IMR-90 (cell line): ENCODE results near the gene PDLIM5. TPM values are rescaled to one million over a fixed set of nuclear protein-coding genes. Genes with fewer than 3 reads are reported as not detected.

Experiments used
- ATAC-seq: fragments of 200-7000 bp; cut with Tn5 transposase; 2 replicates; pipeline ENCODE4 v1.9.1; 2020; ENCODE audit warnings: low read depth, mild to moderate bottlenecking, moderate library complexity
- BruUV-seq: library from RNA; stranded (reverse); fragments of 400-500 nt; replicated peaks from 2 replicates; lab custom pipeline; 2021; lab: Mats Ljungman, UMichigan
- CTCF ChIA-PET: fragments of 300-600 bp; formaldehyde crosslinking; extraction: SDS; loops from one replicate; lab custom pipeline; 2021; ENCODE audit warnings: antibody characterized with exemption; lab: Yijun Ruan, JAX
- POLR2A ChIA-PET: fragments of 300-600 bp; sonication (Branson Sonifier 250); formaldehyde crosslinking; loops from one replicate; lab custom pipeline; 2022; ENCODE audit warnings: antibody characterized with exemption; ENCODE audit not compliant: unreplicated experiment; lab: Charles Lee
- DNase-seq: peaks from one replicate; pipeline ENCODE4 v3.0.0; 2013
- H2AFZ ChIP-seq: replicated peaks from 2 replicates; pipeline ENCODE3; 2013; ENCODE audit warnings: low read length, mild to moderate bottlenecking; ENCODE audit not compliant: poor library complexity
- H2AK5ac ChIP-seq: 2 replicates; pipeline ENCODE4 v1.6.1; 2013; ENCODE audit warnings: low read depth, low read length, inconsistent platforms
- H2AK9ac ChIP-seq: replicated peaks from 2 replicates; pipeline ENCODE3; 2013; ENCODE audit warnings: mild to moderate bottlenecking, low read depth, low read length, moderate library complexity; ENCODE audit not compliant: poor library complexity
- H2BK120ac ChIP-seq: 2 replicates; pipeline ENCODE4 v1.6.1; 2013; ENCODE audit warnings: low read depth, low read length, inconsistent platforms
- H2BK15ac ChIP-seq: 3 replicates; pipeline ENCODE4 v1.6.1; 2013; ENCODE audit warnings: low read depth, low read length, inconsistent platforms
- H2BK20ac ChIP-seq: 2 replicates; pipeline ENCODE4 v1.6.1; 2013; ENCODE audit warnings: low read depth, mild to moderate bottlenecking, inconsistent platforms, low read length, moderate library complexity
- H2BK5ac ChIP-seq: 2 replicates; pipeline ENCODE4 v1.6.1; 2013; ENCODE audit warnings: mild to moderate bottlenecking, low read depth, low read length, inconsistent platforms; ENCODE audit not compliant: poor library complexity, severe bottlenecking
- H3K14ac ChIP-seq: replicated peaks from 2 replicates; pipeline ENCODE4 v1.6.1; 2013; ENCODE audit warnings: low read depth, low read length, inconsistent platforms
- H3K18ac ChIP-seq: 2 replicates; pipeline ENCODE4 v1.6.1; 2013; ENCODE audit warnings: low read depth, low read length, control low read depth
- H3K23ac ChIP-seq: 2 replicates; pipeline ENCODE4 v1.6.1; 2013; ENCODE audit warnings: low read depth, low read length, inconsistent platforms
- H3K27ac ChIP-seq: 2 replicates; pipeline ENCODE4 v1.5.1; 2013; ENCODE audit warnings: mild to moderate bottlenecking, control low read depth, low read length; ENCODE audit not compliant: insufficient read depth
- H3K27me3 ChIP-seq: 2 replicates; pipeline ENCODE4 v1.6.1; 2013; ENCODE audit warnings: low read length; ENCODE audit not compliant: control insufficient read depth, insufficient read depth
- H3K36me3 ChIP-seq: 2 replicates; pipeline ENCODE4 v1.6.1; 2013; ENCODE audit warnings: low read length, mixed read lengths; ENCODE audit not compliant: control insufficient read depth, insufficient read depth
- H3K4ac ChIP-seq: 2 replicates; pipeline ENCODE4 v1.6.1; 2013; ENCODE audit warnings: low read depth, low read length, inconsistent platforms
- H3K4me1 ChIP-seq: 2 replicates; pipeline ENCODE4 v1.6.1; 2013; ENCODE audit warnings: low read length, mixed read lengths; ENCODE audit not compliant: control insufficient read depth, insufficient read depth
- H3K4me2 ChIP-seq: 2 replicates; pipeline ENCODE4 v1.6.1; 2013; ENCODE audit warnings: low read depth, mild to moderate bottlenecking, control low read depth, low read length, moderate library complexity
- H3K4me3 ChIP-seq: 2 replicates; pipeline ENCODE4 v1.5.1; 2013; ENCODE audit warnings: low read depth, mild to moderate bottlenecking, control low read depth, low read length, moderate library complexity; ENCODE audit not compliant: insufficient read depth
- H3K56ac ChIP-seq: 2 replicates; pipeline ENCODE4 v1.6.1; 2013; ENCODE audit warnings: low read length, inconsistent platforms; ENCODE audit not compliant: insufficient read depth; ENCODE audit errors: extremely low read depth
- H3K79me1 ChIP-seq, 2 experiments: 2 replicates each; pipeline ENCODE4 v1.6.1; 2013; ENCODE audit warnings: low read length in 2 of 2, inconsistent platforms in 1 of 2, low read depth in 1 of 2
- H3K9ac ChIP-seq: 2 replicates; pipeline ENCODE4 v1.6.1; 2013; ENCODE audit warnings: low read depth, low read length, control low read depth
- H3K9me1 ChIP-seq: 2 replicates; pipeline ENCODE4 v1.6.1; 2013; ENCODE audit warnings: low read length, inconsistent platforms; ENCODE audit not compliant: insufficient read depth
- H3K9me3 ChIP-seq: 2 replicates; pipeline ENCODE4 v1.6.1; 2013; ENCODE audit warnings: low read length; ENCODE audit not compliant: control insufficient read depth, insufficient read depth
- H4K20me1 ChIP-seq: 2 replicates; pipeline ENCODE4 v1.6.1; 2013; ENCODE audit warnings: low read length, inconsistent platforms; ENCODE audit not compliant: insufficient read depth
- H4K5ac ChIP-seq: 2 replicates; pipeline ENCODE4 v1.6.1; 2013; ENCODE audit warnings: mild to moderate bottlenecking, low read depth, low read length, control low read depth
- H4K8ac ChIP-seq, 2 experiments: 2 replicates each; pipeline ENCODE4 v1.6.1; 2013; ENCODE audit warnings: low read depth in 2 of 2, low read length in 2 of 2, control low read depth in 1 of 2, inconsistent platforms in 1 of 2
- H4K91ac ChIP-seq: 2 replicates; pipeline ENCODE4 v1.6.1; 2013; ENCODE audit warnings: low read depth, low read length, inconsistent platforms; ENCODE audit not compliant: insufficient read depth
- BHLHE40 ChIP-seq: fragments of 150-350 bp; IDR thresholded peaks from 2 replicates; pipeline ENCODE4 v1.6.1; 2016; ENCODE audit warnings: mild to moderate bottlenecking, low read depth, low read length
- CEBPB ChIP-seq: IDR thresholded peaks from 2 replicates; pipeline ENCODE4 v1.6.1; 2012; ENCODE audit warnings: low read depth, low read length, improper control_type of control experiment
- ELK1 ChIP-seq: fragments of 150-350 bp; IDR thresholded peaks from 2 replicates; pipeline ENCODE4 v1.6.1; 2016; ENCODE audit warnings: low read depth, mild to moderate bottlenecking, low read length, moderate library complexity, borderline replicate concordance
- FOS ChIP-seq: fragments of 150-350 bp; IDR thresholded peaks from 2 replicates; pipeline ENCODE4 v1.6.1; 2016; ENCODE audit warnings: low read depth, low read length
- MAFK ChIP-seq: IDR thresholded peaks from 2 replicates; pipeline ENCODE4 v1.6.1; 2012; ENCODE audit warnings: low read depth, low read length, improper control_type of control experiment
- MXI1 ChIP-seq: IDR thresholded peaks from 2 replicates; pipeline ENCODE4 v1.6.1; 2012; ENCODE audit warnings: low read depth, mild to moderate bottlenecking, low read length, moderate library complexity, borderline replicate concordance
- POLR2A ChIP-seq: IDR thresholded peaks from 2 replicates; pipeline ENCODE4 v1.6.1; 2012; ENCODE audit warnings: mild to moderate bottlenecking, low read depth, low read length
- RCOR1 ChIP-seq: IDR thresholded peaks from 2 replicates; pipeline ENCODE4 v1.6.1; 2012; ENCODE audit warnings: mild to moderate bottlenecking, low read length, improper control_type of control experiment; ENCODE audit not compliant: insufficient replicate concordance
- RFX5 ChIP-seq: IDR thresholded peaks from 2 replicates; pipeline ENCODE4 v1.8.0; 2012; ENCODE audit warnings: low read depth, mild to moderate bottlenecking, low read length, moderate library complexity
- SMC3 ChIP-seq: fragments of 150-350 bp; IDR thresholded peaks from 2 replicates; pipeline ENCODE4 v1.6.1; 2016; ENCODE audit warnings: low read depth, mild to moderate bottlenecking, antibody characterized with exemption, low read length, moderate library complexity
- USF2 ChIP-seq: fragments of 150-350 bp; IDR thresholded peaks from 2 replicates; pipeline ENCODE4 v1.6.1; 2017; ENCODE audit warnings: mild to moderate bottlenecking, antibody characterized with exemption, low read length, low read depth
- WGBS, 2 experiments: methylation state at CpG; one replicate each; pipeline versions ENCODE4 v1.1.5 to v1.1.7; 2013; ENCODE audit warnings: missing lambda C conversion rate in 2 of 2; ENCODE audit not compliant: insufficient read length in 1 of 2; ENCODE audit errors: extremely low coverage in 2 of 2; 5-methylcytosine and 5-hydroxymethylcytosine counted together
- dilution Hi-C: fragments of 300-500 bp; cut with HindIII; formaldehyde crosslinking; loops from one replicate; pipeline ENCODE4 v1.14.3; 2018; ENCODE audit warnings: low sequenced_read_pairs; ENCODE audit not compliant: unreplicated experiment
- in situ Hi-C: fragments of 300-500 bp; cut with MboI; formaldehyde crosslinking; loops from 3 replicates; pipeline ENCODE4 v1.14.3; 2019; ENCODE audit warnings: low sequenced_read_pairs, inconsistent platforms, mixed read lengths
- intact Hi-C: fragments of 100-400 bp; cut with micrococcal nuclease; formaldehyde crosslinking; loops from 2 replicates; pipeline ENCODE4 v1.10.0; 2022
- polyA plus RNA-seq, 3 experiments: library from polyadenylated mRNA; depleted of rRNA; stranded (reverse); fragments of >200 nt; gene quantifications; 2 replicates each; pipeline ENCODE4 v1.2.3, GENCODE V29; 2012; ENCODE audit warnings: low replicate concordance in 1 of 3
- total RNA-seq: library from RNA; depleted of rRNA; stranded (reverse); fragments of >200 nt; gene quantifications from 2 replicates; pipeline ENCODE4 v1.2.3, GENCODE V29; 2012
- TF ChIP-seq, protein P1 (sequence below): conservative IDR thresholded peaks from 2 replicates; pipeline ENCODE4 v1.5.1; 2012; ENCODE audit warnings: mild to moderate bottlenecking, low read depth, low read length, improper control_type of control experiment

PDLIM5 gene
- total and polyA plus RNA-seq, 2 of the 4 experiments (the other 2 are of a cell fraction): 96.5 to 188 TPM

- Histone ChIP-seq H3K27me3 (no peaks in the 10 kb centered on the region), H2AK5ac (no peak overlapping the region), H3K79me1 (peaks cover 10 to 71% of the 10 kb centered on the region in 2 experiments; a peak in 3 of 4 replicates), H2BK5ac (peak overlapping the region; percentile 93), H3K14ac (peak overlapping the region; percentile 55; the same call in 1 of the 2 replicates), H2BK120ac (peak overlapping the region; percentile 50), H3K56ac (no peak overlapping the region), H3K4me1 (peaks cover 18% of the 10 kb centered on the region), H3K4me3 (no peak overlapping the region), H2BK20ac (peak overlapping the region; percentile 46; the same call in 1 of the 2 replicates), H3K9me3 (no peaks in the 10 kb centered on the region), H2AFZ (no peak overlapping the region), H3K4me2 (peak overlapping the region; percentile 60; the same call in 1 of the 2 replicates), H4K5ac (peak overlapping the region; percentile 16; the same call in 1 of the 2 replicates), H3K23ac (peak overlapping the region; percentile 72; the same call in 1 of the 2 replicates), H3K4ac (no peak overlapping the region; the same call in 1 of the 2 replicates), H4K20me1 (peaks cover 4% of the 10 kb centered on the region; the same call in 1 of the 2 replicates), H4K91ac (no peak overlapping the region), H3K36me3 (no peaks in the 10 kb centered on the region; the same call in 1 of the 2 replicates), H3K9me1 (peaks cover 7% of the 10 kb centered on the region), H3K27ac (peak overlapping the region; percentile 18; the same call in 1 of the 2 replicates), H3K9ac (no peak overlapping the region), H3K18ac (peak overlapping the region; percentile 73), H2AK9ac (no peak overlapping the region), H4K8ac (peak overlapping the region in 1 of 2 experiments; percentile 37; a peak in 1 of 4 replicates), H2BK15ac (no peak overlapping the region)
- no CpG with 5 or more reads among the region's 1 CpG for WGBS, 2 experiments
- no peak for DNase-seq
- POLR2A ChIA-PET: no interaction called here
- BruUV-seq: no TSS peak
- ATAC-seq: no peak
- TF ChIP-seq MAFK: no peak
- TF ChIP-seq, protein P1, sequence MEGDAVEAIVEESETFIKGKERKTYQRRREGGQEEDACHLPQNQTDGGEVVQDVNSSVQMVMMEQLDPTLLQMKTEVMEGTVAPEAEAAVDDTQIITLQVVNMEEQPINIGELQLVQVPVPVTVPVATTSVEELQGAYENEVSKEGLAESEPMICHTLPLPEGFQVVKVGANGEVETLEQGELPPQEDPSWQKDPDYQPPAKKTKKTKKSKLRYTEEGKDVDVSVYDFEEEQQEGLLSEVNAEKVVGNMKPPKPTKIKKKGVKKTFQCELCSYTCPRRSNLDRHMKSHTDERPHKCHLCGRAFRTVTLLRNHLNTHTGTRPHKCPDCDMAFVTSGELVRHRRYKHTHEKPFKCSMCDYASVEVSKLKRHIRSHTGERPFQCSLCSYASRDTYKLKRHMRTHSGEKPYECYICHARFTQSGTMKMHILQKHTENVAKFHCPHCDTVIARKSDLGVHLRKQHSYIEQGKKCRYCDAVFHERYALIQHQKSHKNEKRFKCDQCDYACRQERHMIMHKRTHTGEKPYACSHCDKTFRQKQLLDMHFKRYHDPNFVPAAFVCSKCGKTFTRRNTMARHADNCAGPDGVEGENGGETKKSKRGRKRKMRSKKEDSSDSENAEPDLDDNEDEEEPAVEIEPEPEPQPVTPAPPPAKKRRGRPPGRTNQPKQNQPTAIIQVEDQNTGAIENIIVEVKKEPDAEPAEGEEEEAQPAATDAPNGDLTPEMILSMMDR: no peak
- TF ChIP-seq SMC3: no peak
- TF ChIP-seq ELK1: no peak
- no peak for TF ChIP-seq USF2
- no peak for TF ChIP-seq RCOR1
- no peak for TF ChIP-seq MXI1
- no peak for TF ChIP-seq RFX5
- no peak for TF ChIP-seq BHLHE40
- TF ChIP-seq FOS: no peak
- TF ChIP-seq CEBPB: no peak
- TF ChIP-seq POLR2A: no peak
- CTCF ChIA-PET: no interaction called here
- intact Hi-C loops (no loop called here), dilution Hi-C loops (no loop called here), in situ Hi-C loops (no loop called here)
Observed at GRCh38 chr4:94508806-94509205, 57.1 kb downstream of the PDLIM5 start.
